Activated CD8-positive, alpha-beta memory T cell treated with anti-CD3 and anti-CD28 coated beads for 48 hours (primary cell): Measurements from ENCODE around the gene NPRL2.

ENCODE experiments used
- DNase-seq, 3 experiments: peaks; one replicate each; pipeline ENCODE4 v3.0.0-alpha.2; 2020; ENCODE audit warnings: low read depth in 2 of 3, low spot score in 2 of 3

The NPRL2 gene

GRCh38 chr3:50327943-50328691 lies 22.5 kb downstream of the NPRL2 start, which contains the start of gene TUSC2:
Gene TUSC2 (minus strand): TSS chr3:50328223. CDS start chr3:50328099, 124 bp downstream.
- peak; percentile 81 to 88 (median 82) for DNase-seq

- no peak for DNase-seq
Observed at GRCh38 chr3:50327129-50327528, 23.4 kb downstream of the NPRL2 start.

- DNase-seq: no peak
Observed at GRCh38 chr3:50326182-50326541, 24.4 kb downstream of the NPRL2 start.

- DNase-seq: no peak
Observed at GRCh38 chr3:50325497-50326181, 24.9 kb downstream of the NPRL2 start.

GRCh38 chr3:50325113-50325480 lies 25.5 kb downstream of the NPRL2 start:
- no peak for DNase-seq

GRCh38 chr3:50324351-50325112 lies 26.0 kb downstream of the NPRL2 start:
- DNase-seq: no peak

GRCh38 chr3:50323614-50324199 lies 26.9 kb downstream of the NPRL2 start:
- DNase-seq: no peak

GRCh38 chr3:50323092-50323600 lies 27.4 kb downstream of the NPRL2 start:
- DNase-seq: no peak

GRCh38 chr3:50322386-50323091 lies 28.0 kb downstream of the NPRL2 start, which contains the start of gene HYAL2:
Gene HYAL2 (minus strand): TSS chr3:50322745. CDS start chr3:50320489, 2,256 bp downstream.
- no peak for DNase-seq

GRCh38 chr3:50322115-50322385 lies 28.5 kb downstream of the NPRL2 start:
- no peak for DNase-seq

- peak in 2 of 3 experiments; percentile 67 to 78 for DNase-seq
Observed at GRCh38 chr3:50321336-50322114, 29.1 kb downstream of the NPRL2 start.

- DNase-seq: no peak
Observed at GRCh38 chr3:50320853-50321335, 29.7 kb downstream of the NPRL2 start.

GRCh38 chr3:50319894-50320625 lies 30.5 kb downstream of the NPRL2 start:
- DNase-seq: no peak

- no peak for DNase-seq
Observed at GRCh38 chr3:50319181-50319893, 31.2 kb downstream of the NPRL2 start.

GRCh38 chr3:50318615-50319014 lies 32.0 kb downstream of the NPRL2 start:
- no peak for DNase-seq

GRCh38 chr3:50318163-50318562 lies 32.4 kb downstream of the NPRL2 start:
- no peak for DNase-seq

GRCh38 chr3:50317300-50317699 lies 33.3 kb downstream of the NPRL2 start:
- DNase-seq: no peak

GRCh38 chr3:50316657-50317242 lies 33.8 kb downstream of the NPRL2 start:
- DNase-seq: no peak
